Esophagus muscularis mucosa (tissue), 4 donors: ENCODE measurements around the gene FSIP2. TPM values are rescaled to one million over a fixed set of nuclear protein-coding genes. Genes with fewer than 3 reads are reported as not detected.

Experiments used
- DNase-seq: peaks from one replicate; pipeline ENCODE4 v3.0.0-alpha.2; 2017; ENCODE audit errors: extremely low spot score
- H3K27ac ChIP-seq, 4 donors: fragments of 200-600 bp; sonication (generic); replicated peaks in 1 of 4; 1 replicate in 3 of 4; 2 replicates in 1 of 4; pipeline ENCODE4 v1.5.1; 2016 to 2019; ENCODE audit warnings: mild to moderate bottlenecking in 1 of 4
- H3K27me3 ChIP-seq, 4 donors: fragments of 200-600 bp; sonication (generic); one replicate each; pipeline versions ENCODE4 v1.5.1 to v1.6.0; 2016 to 2019
- H3K36me3 ChIP-seq, 4 donors: fragments of 200-600 bp; sonication (generic); one replicate each; pipeline ENCODE4 v1.5.1; 2016 to 2019
- H3K4me1 ChIP-seq, 4 donors: fragments of 200-600 bp; sonication (generic); one replicate each; pipeline ENCODE4 v1.5.1; 2016 to 2019
- H3K4me3 ChIP-seq, 4 donors: fragments of 200-600 bp; sonication (generic); 1 replicate in 2 of 4; 2 replicates in 2 of 4; pipeline ENCODE4 v1.5.1; 2016 to 2019; ENCODE audit warnings: mild to moderate bottlenecking in 4 of 4, moderate library complexity in 1 of 4
- H3K9me3 ChIP-seq, 4 donors: fragments of 200-600 bp; sonication (generic); 1 replicate in 3 of 4; 2 replicates in 1 of 4; pipeline ENCODE4 v1.5.1; 2016 to 2019
- CTCF ChIP-seq, 3 experiments: fragments of 200-600 bp in 2 of 3; fragments of 450-650 bp in 1 of 3; sonication (generic) in 2 of 3; IDR thresholded peaks; one replicate each; pipeline ENCODE4 v1.5.1; 2017 to 2019; ENCODE audit warnings: antibody characterized with exemption in 3 of 3, mild to moderate bottlenecking in 2 of 3, moderate library complexity in 1 of 3
- EP300 ChIP-seq: sonication (generic); formaldehyde crosslinking; IDR thresholded peaks from one replicate; pipeline ENCODE4 v1.6.1; 2017; ENCODE audit warnings: antibody characterized with exemption
- POLR2A ChIP-seq: fragments of 450-650 bp; IDR thresholded peaks from one replicate; pipeline ENCODE4 v1.6.1; 2017; ENCODE audit warnings: antibody characterized with exemption, moderate library complexity, mild to moderate bottlenecking, low read depth
- POLR2AphosphoS5 ChIP-seq, 2 donors: sonication (generic); formaldehyde crosslinking; IDR thresholded peaks; one replicate each; pipeline ENCODE4 v1.6.1; 2017; ENCODE audit warnings: antibody characterized with exemption in 2 of 2
- WGBS: methylation state at CpG from one replicate; pipeline ENCODE4 v1.1.5; 2018; 5-methylcytosine and 5-hydroxymethylcytosine counted together
- intact Hi-C: fragments of 100-400 bp; cut with DNase I; formaldehyde crosslinking; loops from one replicate; pipeline ENCODE4 v1.15.1; 2023
- total RNA-seq, 4 donors: library from RNA; depleted of rRNA; stranded (reverse); fragments of >200 nt; gene quantifications; one replicate each; pipeline versions ENCODE4 v1.1.0 to v1.2.1, GENCODE V29; 2016

The FSIP2 gene
- total RNA-seq, 4 donors from 2014 or later: 0.11 to 0.83 (median 0.64) TPM

GRCh38 chr2:185787227-185788145 is 48.9 kb downstream of the FSIP2 start:
- DNase-seq: no peak
- intact Hi-C loops: no loop called here
- no peak for TF ChIP-seq CTCF (IDR thresholded peaks at IDR 0.05)
- no peak for TF ChIP-seq POLR2AphosphoS5 (IDR thresholded peaks at IDR 0.05)
- TF ChIP-seq POLR2A: no peak
- TF ChIP-seq EP300: no peak
- no peaks in the 10 kb centered on the region for H3K36me3 ChIP-seq
- 99% methylated on average over 2 of the region's 2 CpGs for WGBS
- H3K4me1 ChIP-seq: no peaks in the 10 kb centered on the region
- H3K9me3 ChIP-seq: no peaks in the 10 kb centered on the region
- no peaks in the 10 kb centered on the region for H3K27me3 ChIP-seq
- no peak overlapping the region for H3K27ac ChIP-seq
- no peak overlapping the region for H3K4me3 ChIP-seq

GRCh38 chr2:185790361-185790760 is 51.8 kb downstream of the FSIP2 start:
- TF ChIP-seq CTCF (IDR thresholded peaks at IDR 0.05): no peak
- no peak for TF ChIP-seq POLR2AphosphoS5 (IDR thresholded peaks at IDR 0.05)
- no peak for TF ChIP-seq POLR2A
- no peak for TF ChIP-seq EP300
- Histone ChIP-seq H3K36me3 (no peaks in the 10 kb centered on the region), H3K27me3 (no peaks in the 10 kb centered on the region), H3K9me3 (no peaks in the 10 kb centered on the region), H3K27ac (no peak overlapping the region), H3K4me3 (no peak overlapping the region), H3K4me1 (no peaks in the 10 kb centered on the region)
- 83% methylated on average over 2 of the region's 2 CpGs for WGBS
- DNase-seq: no peak
- intact Hi-C loops: no loop called here

- 57% methylated on average over 7 of the region's 7 CpGs for WGBS
- TF ChIP-seq POLR2A (no peak), CTCF (IDR thresholded peaks at IDR 0.05) (no peak)
- Histone ChIP-seq H3K9me3 (no peaks in the 10 kb centered on the region), H3K4me1 (no peaks in the 10 kb centered on the region), H3K27me3 (no peaks in the 10 kb centered on the region), H3K4me3 (no peak overlapping the region), H3K27ac (no peak overlapping the region), H3K36me3 (no peaks in the 10 kb centered on the region)
- intact Hi-C loops: no loop called here
- DNase-seq: no peak
Measured at GRCh38 chr2:185793532-185794345, 55.1 kb downstream of the FSIP2 start.

GRCh38 chr2:185796758-185797157 is 58.2 kb downstream of the FSIP2 start:
- Histone ChIP-seq H3K9me3 (no peaks in the 10 kb centered on the region), H3K27me3 (no peaks in the 10 kb centered on the region), H3K36me3 (no peaks in the 10 kb centered on the region), H3K4me3 (no peak overlapping the region), H3K4me1 (no peaks in the 10 kb centered on the region), H3K27ac (no peak overlapping the region)
- no peak for DNase-seq
- intact Hi-C loops: no loop called here
- no peak for TF ChIP-seq EP300
- no peak for TF ChIP-seq POLR2AphosphoS5 (IDR thresholded peaks at IDR 0.05)
- TF ChIP-seq CTCF (IDR thresholded peaks at IDR 0.05): no peak
- TF ChIP-seq POLR2A: no peak
- WGBS: 81% methylated on average over 2 of the region's 2 CpGs
